ENCODE data around the gene IFT25. TPM values are rescaled to one million over a fixed set of nuclear protein-coding genes. Genes with fewer than 3 reads are reported as not detected.

The IFT25 gene
- polyA plus RNA-seq, 1 donor from 2014 or later: 106 TPM

- H3K27ac ChIP-seq (ENCODE audit: low read length): no peak overlapping the region
- H3K79me2 ChIP-seq (replicated peaks; ENCODE audit: insufficient read depth, low read length): no peaks in the 10 kb centered on the region
- no peaks in the 10 kb centered on the region for H3K36me3 ChIP-seq (ENCODE audit: insufficient read depth, low read length)
- no peaks in the 10 kb centered on the region for H3K9me3 ChIP-seq (ENCODE audit: low read length)
- H3K27me3 ChIP-seq (ENCODE audit: insufficient read depth, low read depth, low read length): no peaks in the 10 kb centered on the region
- H3K9ac ChIP-seq (ENCODE audit: low read length): no peak overlapping the region
- no peaks in the 10 kb centered on the region for H3K9me2 ChIP-seq (ENCODE audit: insufficient read depth, low read length)
- no peak for TF ChIP-seq SMC3 (conservative IDR thresholded peaks at IDR 0.05; ENCODE audit: poor library complexity)
- TF ChIP-seq RAD21 (conservative IDR thresholded peaks at IDR 0.05): no peak
- no peak for TF ChIP-seq EZH2 (IDR thresholded peaks at IDR 0.05; ENCODE audit: borderline replicate concordance, insufficient read depth, low read length, poor library complexity, severe bottlenecking)
- no peak for TF ChIP-seq REST (IDR thresholded peaks at IDR 0.05; ENCODE audit: borderline replicate concordance)
- no peak for TF ChIP-seq MXI1 (conservative IDR thresholded peaks at IDR 0.05; ENCODE audit: poor library complexity, severe bottlenecking)
- no peak for TF ChIP-seq EP300 (conservative IDR thresholded peaks at IDR 0.05; ENCODE audit: poor library complexity, severe bottlenecking)
- no peak overlapping the region for H3K4me2 ChIP-seq (ENCODE audit: low read length)
- H3K4me3 ChIP-seq (ENCODE audit: low read length): no peak overlapping the region
- H2AFZ ChIP-seq (ENCODE audit: low read depth, low read length): no peak overlapping the region
- H3F3A ChIP-seq (ENCODE audit: insufficient read depth, low read length, poor library complexity, severe bottlenecking): no peaks in the 10 kb centered on the region
- no peaks in the 10 kb centered on the region for H4K20me1 ChIP-seq (ENCODE audit: insufficient read depth)
Observed at GRCh38 chr1:53909946-53910345, 35.6 kb downstream of the IFT25 start.

- no peak overlapping the region for H3K27ac ChIP-seq (ENCODE audit: low read length)
- no peak overlapping the region for H2AFZ ChIP-seq (ENCODE audit: low read depth, low read length)
- H3K4me3 ChIP-seq (ENCODE audit: low read length): no peak overlapping the region
- H3K4me2 ChIP-seq (ENCODE audit: low read length): no peak overlapping the region
- H3K9me2 ChIP-seq (ENCODE audit: insufficient read depth, low read length): no peaks in the 10 kb centered on the region
- no peaks in the 10 kb centered on the region for H4K20me1 ChIP-seq (ENCODE audit: insufficient read depth)
- no peaks in the 10 kb centered on the region for H3K27me3 ChIP-seq (ENCODE audit: insufficient read depth, low read depth, low read length)
- no peak overlapping the region for H3K9ac ChIP-seq (ENCODE audit: low read length)
- no peak for TF ChIP-seq CTCF (IDR thresholded peaks at IDR 0.05; ENCODE audit: poor library complexity, severe bottlenecking)
- TF ChIP-seq POLR2AphosphoS5 (IDR thresholded peaks at IDR 0.05): no peak
- TF ChIP-seq TAF1 (IDR thresholded peaks at IDR 0.05; ENCODE audit: low read depth): no peak
- TF ChIP-seq EZH2 (IDR thresholded peaks at IDR 0.05; ENCODE audit: borderline replicate concordance, insufficient read depth, low read length, poor library complexity, severe bottlenecking): no peak
- no peak for TF ChIP-seq SMC3 (conservative IDR thresholded peaks at IDR 0.05; ENCODE audit: poor library complexity)
- TF ChIP-seq REST (IDR thresholded peaks at IDR 0.05; ENCODE audit: borderline replicate concordance): no peak
- TF ChIP-seq MXI1 (conservative IDR thresholded peaks at IDR 0.05; ENCODE audit: poor library complexity, severe bottlenecking): no peak
- no peak for TF ChIP-seq RAD21 (conservative IDR thresholded peaks at IDR 0.05)
- TF ChIP-seq EP300 (conservative IDR thresholded peaks at IDR 0.05; ENCODE audit: poor library complexity, severe bottlenecking): no peak
- H3K36me3 ChIP-seq (ENCODE audit: insufficient read depth, low read length): no peaks in the 10 kb centered on the region
- H3K9me3 ChIP-seq (ENCODE audit: low read length): no peaks in the 10 kb centered on the region
- no peaks in the 10 kb centered on the region for H3F3A ChIP-seq (ENCODE audit: insufficient read depth, low read length, poor library complexity, severe bottlenecking)
- H3K79me2 ChIP-seq (replicated peaks; ENCODE audit: insufficient read depth, low read length): no peaks in the 10 kb centered on the region
Observed at GRCh38 chr1:53906121-53906520, 39.4 kb downstream of the IFT25 start.

Data from neural cell (in vitro differentiated cells).